Omental fat pad (tissue), 4 donors: ENCODE results near the gene ABRAXAS1. TPM values are rescaled to one million over a fixed set of nuclear protein-coding genes. Genes with fewer than 3 reads are reported as not detected.
A peak's percentile ranks its signal among the peaks of the same experiment; 100 is the strongest.

Experiments used
- ATAC-seq: fragments of 150-250 bp; one replicate; pipeline ENCODE4 v1.9.1; 2016; ENCODE audit warnings: mild to moderate bottlenecking, moderate library complexity; ENCODE audit not compliant: low FRiP score
- DNase-seq: peaks from one replicate; pipeline ENCODE4 v3.0.0-alpha.2; 2019; ENCODE audit warnings: low spot score
- CTCF ChIP-seq, 3 donors: fragments of 450-650 bp; IDR thresholded peaks; one replicate each; pipeline ENCODE4 v1.5.1; 2016 to 2017; ENCODE audit warnings: antibody characterized with exemption in 3 of 3, mild to moderate bottlenecking in 3 of 3, moderate library complexity in 2 of 3
- total RNA-seq, 4 donors: library from RNA; depleted of rRNA; stranded (reverse); fragments of >200 nt; gene quantifications; one replicate each; pipeline ENCODE4 v1.1.0, GENCODE V29; 2016

ABRAXAS1 gene
- total RNA-seq, 4 donors from 2014 or later, result 7.8 to 19.9 (median 11.1) TPM

- ATAC-seq, result no peak
Observed at GRCh38 chr4:83486457-83487129, 1.7 kb upstream of the ABRAXAS1 start.

GRCh38 chr4:83473966-83474365, 10.9 kb downstream of the ABRAXAS1 start:
- ATAC-seq, result no peak
- no peak for TF ChIP-seq CTCF (IDR thresholded peaks at IDR 0.05)
- DNase-seq, result no peak

More at GRCh38 chr4:83486457-83487129, 1.7 kb upstream of the ABRAXAS1 start:
- TF ChIP-seq CTCF (IDR thresholded peaks at IDR 0.05), result no peak
- DNase-seq, result no peak

- TF ChIP-seq CTCF (IDR thresholded peaks at IDR 0.05), result no peak
- ATAC-seq, result no peak
- DNase-seq, result no peak
Observed at GRCh38 chr4:83473423-83473822, 11.5 kb downstream of the ABRAXAS1 start.

GRCh38 chr4:83456184-83456501, 28.8 kb downstream of the ABRAXAS1 start:
- ATAC-seq, result no peak

GRCh38 chr4:83455281-83456183, 29.4 kb downstream of the ABRAXAS1 start, which contains the start of the genes HELQ and MRPS18C:
HELQ (minus strand) TSS chr4:83455823; CDS start chr4:83455693, 130 bp downstream.
MRPS18C (plus strand) TSS chr4:83456058; CDS start chr4:83456078, 20 bp downstream.
- no peak for TF ChIP-seq CTCF (IDR thresholded peaks at IDR 0.05)
- DNase-seq (peak; percentile 95), ATAC-seq (peak; percentile 99)

More at GRCh38 chr4:83456184-83456501, 28.8 kb downstream of the ABRAXAS1 start:
- DNase-seq, result no peak
- no peak for TF ChIP-seq CTCF (IDR thresholded peaks at IDR 0.05)

- no peak for TF ChIP-seq CTCF (IDR thresholded peaks at IDR 0.05)
- ATAC-seq, result no peak
Observed at GRCh38 chr4:83454686-83455085, 30.2 kb downstream of the ABRAXAS1 start.

More at GRCh38 chr4:83454686-83455085, 30.2 kb downstream of the ABRAXAS1 start:
- no peak for DNase-seq
